ENCODE measurements around the gene DLG2.

The DLG2 gene

DNA sequence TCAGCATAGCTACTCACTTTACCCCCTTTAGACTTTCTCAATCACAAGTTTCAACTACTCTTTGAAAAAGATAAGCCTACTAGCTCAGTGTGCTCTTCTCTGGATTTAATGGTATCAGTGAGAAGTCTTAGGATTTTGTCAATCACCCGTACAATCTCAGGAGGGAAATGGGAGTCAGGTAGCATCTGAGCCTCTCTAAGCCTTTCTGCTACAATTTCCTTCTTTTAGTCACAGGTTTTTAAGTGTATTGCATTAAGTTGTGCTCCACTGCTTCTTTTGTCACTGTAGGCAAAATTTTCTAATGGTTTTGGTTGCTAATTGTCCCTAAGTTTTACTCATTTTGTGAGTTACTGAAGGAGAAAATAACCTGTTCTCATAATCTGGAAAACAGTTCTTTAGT, 1582.4 kb downstream of the DLG2 start:
- DNase-seq (ENCODE audit: low read depth): no peak
- no peak overlapping the region for H3K4me3 ChIP-seq (ENCODE audit: low read length)
- TF ChIP-seq, protein P1, sequence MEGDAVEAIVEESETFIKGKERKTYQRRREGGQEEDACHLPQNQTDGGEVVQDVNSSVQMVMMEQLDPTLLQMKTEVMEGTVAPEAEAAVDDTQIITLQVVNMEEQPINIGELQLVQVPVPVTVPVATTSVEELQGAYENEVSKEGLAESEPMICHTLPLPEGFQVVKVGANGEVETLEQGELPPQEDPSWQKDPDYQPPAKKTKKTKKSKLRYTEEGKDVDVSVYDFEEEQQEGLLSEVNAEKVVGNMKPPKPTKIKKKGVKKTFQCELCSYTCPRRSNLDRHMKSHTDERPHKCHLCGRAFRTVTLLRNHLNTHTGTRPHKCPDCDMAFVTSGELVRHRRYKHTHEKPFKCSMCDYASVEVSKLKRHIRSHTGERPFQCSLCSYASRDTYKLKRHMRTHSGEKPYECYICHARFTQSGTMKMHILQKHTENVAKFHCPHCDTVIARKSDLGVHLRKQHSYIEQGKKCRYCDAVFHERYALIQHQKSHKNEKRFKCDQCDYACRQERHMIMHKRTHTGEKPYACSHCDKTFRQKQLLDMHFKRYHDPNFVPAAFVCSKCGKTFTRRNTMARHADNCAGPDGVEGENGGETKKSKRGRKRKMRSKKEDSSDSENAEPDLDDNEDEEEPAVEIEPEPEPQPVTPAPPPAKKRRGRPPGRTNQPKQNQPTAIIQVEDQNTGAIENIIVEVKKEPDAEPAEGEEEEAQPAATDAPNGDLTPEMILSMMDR (IDR thresholded peaks at IDR 0.05; ENCODE audit: insufficient read depth, low read depth, low read length, missing control alignments): no peak

- TF ChIP-seq, protein P1 (IDR thresholded peaks at IDR 0.05; ENCODE audit: insufficient read depth, low read depth, low read length, missing control alignments): no peak
- no peak for DNase-seq (ENCODE audit: low read depth)
- H3K4me3 ChIP-seq (ENCODE audit: low read length): no peak overlapping the region
Observed at GRCh38 chr11:84036664-84037194, 1590.4 kb downstream of the DLG2 start.

DNA sequence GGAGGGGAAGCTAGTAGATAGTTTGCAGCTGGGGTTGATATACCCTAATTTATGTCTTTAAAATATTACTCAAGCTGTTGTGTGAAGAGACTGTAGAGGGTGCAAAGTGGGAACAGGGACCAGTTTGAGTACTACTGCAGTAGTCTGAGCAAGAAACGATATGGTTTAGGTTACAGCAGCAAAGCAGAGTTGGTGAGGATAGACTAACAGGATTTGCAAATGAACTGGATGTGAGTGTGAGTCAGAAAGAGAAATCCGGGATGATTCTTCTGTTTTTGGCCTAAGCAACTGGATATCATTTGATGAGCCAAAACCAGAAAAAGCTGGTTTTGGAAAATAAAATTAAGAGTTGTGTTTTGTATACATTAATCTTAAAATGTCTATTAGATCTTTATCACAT, 1591.5 kb downstream of the DLG2 start:
- no peak for DNase-seq (ENCODE audit: low read depth)
- TF ChIP-seq, protein P1 (IDR thresholded peaks at IDR 0.05; ENCODE audit: insufficient read depth, low read depth, low read length, missing control alignments): no peak

DNA sequence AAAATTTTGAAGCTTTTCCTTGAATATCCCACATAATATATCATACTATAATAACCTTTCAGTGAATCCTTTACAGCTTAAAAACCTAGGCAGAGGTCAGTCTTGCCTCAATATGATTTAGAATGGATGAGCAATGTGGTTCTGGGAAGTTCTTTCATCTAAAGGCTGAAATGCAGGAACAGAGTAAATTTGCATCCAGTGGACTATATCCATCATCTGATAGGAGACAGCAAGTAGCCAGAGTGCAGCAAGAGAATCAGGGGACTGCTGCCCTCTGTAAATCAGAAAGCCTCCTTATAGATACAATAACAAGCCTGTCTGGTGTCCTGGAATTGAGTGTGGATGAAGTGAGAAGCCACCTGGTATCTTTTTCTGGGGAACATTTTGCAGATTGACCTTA, 1592.7 kb downstream of the DLG2 start:
- TF ChIP-seq, protein P1 (IDR thresholded peaks at IDR 0.05; ENCODE audit: insufficient read depth, low read depth, low read length, missing control alignments): no peak
- DNase-seq (ENCODE audit: low read depth): no peak
- no peak overlapping the region for H3K4me3 ChIP-seq (ENCODE audit: low read length)

More for the DNA sequence above, 1591.5 kb downstream of the DLG2 start:
- H3K4me3 ChIP-seq (ENCODE audit: low read length): no peak overlapping the region

DNA sequence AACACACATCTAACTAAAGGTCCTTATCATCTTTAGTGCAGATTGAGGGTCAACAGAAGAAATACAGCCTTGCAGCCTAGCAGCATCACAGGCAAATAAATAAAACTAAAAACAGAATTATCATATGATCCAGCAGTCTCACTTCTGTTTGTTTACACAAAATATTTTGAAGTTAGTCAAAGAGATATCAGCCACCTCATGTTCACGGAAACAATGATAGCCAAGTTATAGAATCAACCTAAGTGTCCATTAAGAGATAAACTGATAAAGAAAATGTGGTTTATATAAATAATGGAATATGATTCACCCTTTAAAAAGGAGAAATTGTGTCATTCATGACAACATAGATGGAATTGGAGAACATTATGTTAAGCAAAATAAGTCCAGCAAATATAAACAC, 1602.9 kb downstream of the DLG2 start:
- TF ChIP-seq, protein P1 (IDR thresholded peaks at IDR 0.05; ENCODE audit: insufficient read depth, low read depth, low read length, missing control alignments): no peak
- no peak for DNase-seq (ENCODE audit: low read depth)
- H3K4me3 ChIP-seq (ENCODE audit: low read length): no peak overlapping the region

DNA sequence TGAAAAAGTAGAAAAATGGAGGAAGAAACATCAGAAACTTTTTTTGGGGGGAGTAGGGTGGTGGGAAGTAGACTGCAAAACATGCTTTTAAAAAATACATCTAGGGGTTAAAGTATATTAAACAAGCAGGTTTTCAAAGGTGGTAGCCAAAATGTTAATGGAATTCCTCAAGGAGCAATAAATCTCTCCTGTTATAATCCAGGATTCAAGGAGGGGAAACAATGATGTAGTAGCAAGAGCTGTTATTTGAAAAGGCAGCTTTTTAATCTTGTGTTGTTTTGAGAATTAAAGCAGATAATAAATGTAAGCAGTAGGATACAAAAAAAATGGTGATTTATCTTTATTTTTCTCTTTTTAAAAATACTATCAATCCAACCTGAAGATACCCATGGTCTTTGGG, 1604.4 kb downstream of the DLG2 start:
- no peak for DNase-seq (ENCODE audit: low read depth)
- TF ChIP-seq, protein P1 (IDR thresholded peaks at IDR 0.05; ENCODE audit: insufficient read depth, low read depth, low read length, missing control alignments): no peak
- no peak overlapping the region for H3K4me3 ChIP-seq (ENCODE audit: low read length)

GRCh38 chr11:84022201-84022600, 1604.9 kb downstream of the DLG2 start:
- TF ChIP-seq, protein P1 (IDR thresholded peaks at IDR 0.05; ENCODE audit: insufficient read depth, low read depth, low read length, missing control alignments): no peak
- H3K4me3 ChIP-seq (ENCODE audit: low read length): no peak overlapping the region
- DNase-seq (ENCODE audit: low read depth): no peak

All from epithelial cell of esophagus (primary cell).